ENCODE results near the gene ADRB1.

The ADRB1 gene

DNA sequence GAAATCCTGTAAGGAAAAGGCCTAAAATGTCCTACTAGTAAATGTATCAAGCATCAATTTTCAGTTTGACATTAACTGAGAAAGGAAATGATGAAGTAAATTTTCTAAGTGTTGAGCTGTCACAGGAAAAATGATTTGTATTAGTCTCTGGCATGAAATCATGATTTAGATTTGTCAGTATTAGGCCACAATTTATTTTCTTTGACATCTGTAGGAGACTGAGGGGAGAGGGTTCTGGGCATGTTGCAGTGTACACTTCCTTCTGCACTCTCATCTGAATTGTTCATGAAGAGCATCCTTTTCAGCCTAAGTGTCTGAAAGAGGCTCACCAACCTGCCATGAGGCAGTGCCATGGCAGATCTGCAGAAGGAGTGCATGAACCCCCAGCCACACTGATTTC, 15.9 kb downstream of the ADRB1 start:
- Histone ChIP-seq H3K27me3 (replicated peaks) (no peaks in the 10 kb centered on the region), H3K4me3 (ENCODE audit: low read depth, low read length) (no peak overlapping the region), H3K27ac (no peak overlapping the region), H3K36me3 (replicated peaks) (no peaks in the 10 kb centered on the region)
- in situ Hi-C loops (cut with HindIII; ENCODE audit: low pct_ligation_motif_present, low sequenced_read_pairs): no loop called here
- TF ChIP-seq, protein P1, sequence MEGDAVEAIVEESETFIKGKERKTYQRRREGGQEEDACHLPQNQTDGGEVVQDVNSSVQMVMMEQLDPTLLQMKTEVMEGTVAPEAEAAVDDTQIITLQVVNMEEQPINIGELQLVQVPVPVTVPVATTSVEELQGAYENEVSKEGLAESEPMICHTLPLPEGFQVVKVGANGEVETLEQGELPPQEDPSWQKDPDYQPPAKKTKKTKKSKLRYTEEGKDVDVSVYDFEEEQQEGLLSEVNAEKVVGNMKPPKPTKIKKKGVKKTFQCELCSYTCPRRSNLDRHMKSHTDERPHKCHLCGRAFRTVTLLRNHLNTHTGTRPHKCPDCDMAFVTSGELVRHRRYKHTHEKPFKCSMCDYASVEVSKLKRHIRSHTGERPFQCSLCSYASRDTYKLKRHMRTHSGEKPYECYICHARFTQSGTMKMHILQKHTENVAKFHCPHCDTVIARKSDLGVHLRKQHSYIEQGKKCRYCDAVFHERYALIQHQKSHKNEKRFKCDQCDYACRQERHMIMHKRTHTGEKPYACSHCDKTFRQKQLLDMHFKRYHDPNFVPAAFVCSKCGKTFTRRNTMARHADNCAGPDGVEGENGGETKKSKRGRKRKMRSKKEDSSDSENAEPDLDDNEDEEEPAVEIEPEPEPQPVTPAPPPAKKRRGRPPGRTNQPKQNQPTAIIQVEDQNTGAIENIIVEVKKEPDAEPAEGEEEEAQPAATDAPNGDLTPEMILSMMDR (IDR thresholded peaks at IDR 0.05; ENCODE audit: low read depth, low read length, missing control alignments): no peak
- DNase-seq: no peak

DNA sequence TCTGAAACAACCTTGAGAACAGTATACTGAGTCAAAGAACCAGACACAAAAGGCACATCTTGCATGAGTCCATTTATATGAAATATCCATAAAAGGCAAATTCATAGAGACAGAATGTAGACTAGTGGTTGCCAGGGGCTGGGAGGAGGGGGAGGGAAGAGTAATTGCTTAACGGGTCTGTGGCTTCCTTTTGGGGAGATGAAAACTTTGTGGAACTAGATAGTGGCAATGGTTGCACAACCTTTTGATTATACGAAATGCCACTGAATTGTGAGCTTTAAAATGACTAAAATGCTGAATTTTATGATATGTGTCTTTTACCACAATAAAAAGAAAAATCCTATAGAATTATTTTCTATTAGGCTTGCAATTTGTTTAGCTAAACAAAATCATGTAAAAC, 16.8 kb downstream of the ADRB1 start:
- DNase-seq: no peak
- in situ Hi-C loops (cut with HindIII; ENCODE audit: low pct_ligation_motif_present, low sequenced_read_pairs): no loop called here
- no peaks in the 10 kb centered on the region for H3K27me3 ChIP-seq (replicated peaks)
- H3K4me3 ChIP-seq (ENCODE audit: low read depth, low read length): no peak overlapping the region
- no peaks in the 10 kb centered on the region for H3K36me3 ChIP-seq (replicated peaks)
- no peak overlapping the region for H3K27ac ChIP-seq
- TF ChIP-seq, protein P1 (IDR thresholded peaks at IDR 0.05; ENCODE audit: low read depth, low read length, missing control alignments): no peak

DNA sequence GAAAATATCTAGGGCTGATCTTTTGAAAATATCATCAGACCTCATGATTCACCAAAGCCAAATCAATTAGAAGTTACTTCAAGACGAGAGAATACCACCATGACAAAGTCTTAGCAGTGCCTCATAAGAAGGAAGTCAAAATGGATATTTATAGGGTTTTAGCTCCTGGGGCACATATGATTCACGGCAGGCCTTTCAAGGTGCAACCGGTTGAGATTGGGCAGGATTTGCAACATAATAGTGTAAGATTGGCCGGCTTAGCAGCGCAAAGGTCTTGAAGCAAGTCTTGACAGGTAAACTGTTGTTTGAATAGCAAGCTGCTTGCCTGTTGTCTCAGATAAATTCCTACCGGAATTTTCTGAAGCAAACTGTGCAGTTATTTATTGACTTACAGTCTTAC, 17.5 kb downstream of the ADRB1 start:
- H3K4me3 ChIP-seq (ENCODE audit: low read depth, low read length): no peak overlapping the region
- TF ChIP-seq, protein P1 (IDR thresholded peaks at IDR 0.05; ENCODE audit: low read depth, low read length, missing control alignments): no peak
- no peaks in the 10 kb centered on the region for H3K36me3 ChIP-seq (replicated peaks)
- no peak for DNase-seq
- in situ Hi-C loops (cut with HindIII; ENCODE audit: low pct_ligation_motif_present, low sequenced_read_pairs): no loop called here
- H3K27me3 ChIP-seq (replicated peaks): no peaks in the 10 kb centered on the region
- H3K27ac ChIP-seq: no peak overlapping the region

- no peaks in the 10 kb centered on the region for H3K36me3 ChIP-seq (replicated peaks)
- H3K27me3 ChIP-seq (replicated peaks): no peaks in the 10 kb centered on the region
- no peak for DNase-seq
- H3K27ac ChIP-seq: no peak overlapping the region
- TF ChIP-seq, protein P1 (IDR thresholded peaks at IDR 0.05; ENCODE audit: low read depth, low read length, missing control alignments): no peak
- H3K4me3 ChIP-seq (ENCODE audit: low read depth, low read length): no peak overlapping the region
- in situ Hi-C loops (cut with HindIII; ENCODE audit: low pct_ligation_motif_present, low sequenced_read_pairs): no loop called here
These were observed 18.1 kb downstream of the ADRB1 start for GRCh38 chr10:114061789-114062188.

DNA sequence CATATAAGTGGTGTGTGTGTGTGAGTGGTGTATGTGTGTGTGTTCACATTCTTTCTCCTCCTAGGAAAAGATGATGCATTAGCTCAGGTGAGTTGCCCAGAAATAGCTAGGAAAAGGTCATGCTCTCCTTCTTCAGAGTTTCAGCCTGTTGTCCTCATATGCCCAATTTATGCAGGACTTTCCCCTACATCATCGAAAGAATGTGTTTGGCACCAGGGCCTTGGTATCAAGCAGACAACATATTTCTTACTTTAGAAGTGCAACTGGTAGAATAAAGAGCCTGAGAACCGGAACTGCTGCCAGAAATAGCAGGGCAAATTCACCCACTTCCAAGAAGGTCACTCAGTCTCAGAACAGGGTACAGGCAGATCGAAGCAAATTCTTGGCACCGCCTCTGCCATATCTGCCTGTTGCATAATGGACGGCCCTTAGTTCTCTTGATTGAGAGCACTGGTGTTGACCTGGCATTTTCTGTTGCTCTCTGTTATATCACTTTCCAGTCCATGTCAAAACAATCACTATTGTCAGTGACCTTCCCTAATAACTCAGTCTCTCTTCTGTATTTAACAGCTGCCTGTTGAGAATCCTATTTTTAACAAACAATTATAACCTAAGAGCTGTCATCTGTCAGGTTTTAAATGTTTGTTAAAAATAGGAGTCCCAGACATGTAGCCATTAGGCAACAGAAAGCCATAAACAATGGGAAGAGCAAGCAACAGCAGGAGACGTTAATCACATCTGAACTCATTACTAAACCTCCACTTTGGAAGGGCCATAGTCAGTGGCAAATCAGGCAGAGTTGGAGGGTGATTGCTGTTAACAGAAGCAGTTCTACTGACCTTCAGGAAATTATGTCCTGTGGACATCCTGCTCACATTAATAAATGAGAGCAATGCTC, 20.7 kb downstream of the ADRB1 start:
- no peak for DNase-seq
- H3K27me3 ChIP-seq (replicated peaks): no peaks in the 10 kb centered on the region
- no peak overlapping the region for H3K4me3 ChIP-seq (ENCODE audit: low read depth, low read length)
- no peaks in the 10 kb centered on the region for H3K36me3 ChIP-seq (replicated peaks)
- no peak overlapping the region for H3K27ac ChIP-seq
- TF ChIP-seq, protein P1 (IDR thresholded peaks at IDR 0.05; ENCODE audit: low read depth, low read length, missing control alignments): no peak
- in situ Hi-C loops (cut with HindIII; ENCODE audit: low pct_ligation_motif_present, low sequenced_read_pairs): no loop called here

- in situ Hi-C loops (cut with HindIII; ENCODE audit: low pct_ligation_motif_present, low sequenced_read_pairs): no loop called here
- no peaks in the 10 kb centered on the region for H3K36me3 ChIP-seq (replicated peaks)
- H3K27me3 ChIP-seq (replicated peaks): no peaks in the 10 kb centered on the region
- H3K27ac ChIP-seq: no peak overlapping the region
- no peak for DNase-seq
- TF ChIP-seq, protein P1 (IDR thresholded peaks at IDR 0.05; ENCODE audit: low read depth, low read length, missing control alignments): no peak
- no peak overlapping the region for H3K4me3 ChIP-seq (ENCODE audit: low read depth, low read length)
These were observed 21.4 kb downstream of the ADRB1 start for GRCh38 chr10:114065049-114065435.
